A549 (cell line): Measurements from ENCODE around the gene PRSS50. TPM values are rescaled to one million over a fixed set of nuclear protein-coding genes. Genes with fewer than 3 reads are reported as not detected.

ENCODE experiments used
- ATAC-seq, 2 experiments: fragments of 200-7000 bp in 1 of 2; fragments of >200 bp in 1 of 2; cut with Nextera tagmentation in 1 of 2; cut with Tn5 transposase in 1 of 2; 3 replicates each; pipeline versions ENCODE4 v1.8.0 to v1.9.1; 2018 to 2020; ENCODE audit warnings: mild to moderate bottlenecking in 1 of 2, moderate library complexity in 1 of 2
- CTCF ChIA-PET: fragments of 300-600 bp; sonication (Branson Sonifier 250); formaldehyde crosslinking; extraction: SDS; loops from one replicate; lab custom pipeline; 2021; ENCODE audit warnings: antibody characterized with exemption, inconsistent platforms; lab: Yijun Ruan, JAX
- POLR2A ChIA-PET: fragments of 350-600 bp; formaldehyde crosslinking; extraction: SDS; loops from one replicate; lab custom pipeline; 2021; ENCODE audit warnings: antibody characterized with exemption, inconsistent platforms; lab: Yijun Ruan, JAX
- DNase-seq, 2 experiments: peaks; one replicate each; pipeline versions ENCODE4 v3.0.0 to v3.0.0-alpha.2; 2011 to 2016; ENCODE audit warnings: low read depth in 1 of 2, low spot score in 1 of 2
- FAIRE-seq: peaks from 2 replicates; lab custom pipeline; 2011; peaks lifted over from hg19 to GRCh38; lab: Jason Lieb, UNC
- H3K27ac ChIP-seq, 2 experiments: fragments of >200 bp; sonication (Bioruptor Twin); formaldehyde crosslinking; 3 replicates each; pipeline ENCODE4 v1.5.1; 2016 to 2017
- H3K4me1 ChIP-seq: fragments of >200 bp; sonication (Bioruptor Twin); formaldehyde crosslinking; 3 replicates; pipeline ENCODE4 v1.6.1; 2016
- H3K4me2 ChIP-seq: fragments of >200 bp; sonication (Bioruptor Twin); formaldehyde crosslinking; 3 replicates; pipeline ENCODE4 v1.6.1; 2016
- H3K4me3 ChIP-seq: fragments of >200 bp; sonication (Bioruptor Twin); formaldehyde crosslinking; 3 replicates; pipeline ENCODE4 v1.5.1; 2016
- H3K9me3 ChIP-seq: fragments of >200 bp; sonication (Bioruptor Twin); formaldehyde crosslinking; 3 replicates; pipeline ENCODE4 v1.6.1; 2016
- CBX2 ChIP-seq: fragments of 200-600 bp; sonication (generic); IDR thresholded peaks from 2 replicates; pipeline ENCODE4 v1.6.1; 2016; ENCODE audit warnings: low read depth, mild to moderate bottlenecking, borderline replicate concordance
- EHF ChIP-seq: fragments of 250-450 bp; sonication (Bioruptor Pico); IDR thresholded peaks from 2 replicates; pipeline ENCODE4 v1.5.0; 2020; ENCODE audit warnings: mild to moderate bottlenecking
- EHMT2 ChIP-seq: fragments of 200-600 bp; sonication (generic); IDR thresholded peaks from 2 replicates; pipeline ENCODE4 v1.6.1; 2016; ENCODE audit warnings: antibody characterized with exemption, low read depth, mild to moderate bottlenecking, moderate library complexity
- FOSB ChIP-seq: fragments of 250-450 bp; sonication (Bioruptor Pico); IDR thresholded peaks from 2 replicates; pipeline ENCODE4 v1.5.0; 2020; ENCODE audit warnings: mild to moderate bottlenecking, moderate library complexity
- FOXS1 ChIP-seq: fragments of 250-450 bp; sonication (Bioruptor Pico); IDR thresholded peaks from 2 replicates; pipeline ENCODE4 v1.5.0; 2020; ENCODE audit warnings: mild to moderate bottlenecking, moderate library complexity
- HEYL ChIP-seq: fragments of 250-450 bp; sonication (Bioruptor Pico); IDR thresholded peaks from 2 replicates; pipeline ENCODE4 v1.8.0; 2021; ENCODE audit warnings: mild to moderate bottlenecking, moderate library complexity
- HMGXB4 ChIP-seq: fragments of 250-450 bp; sonication (Bioruptor Pico); IDR thresholded peaks from 2 replicates; pipeline ENCODE4 v1.5.0; 2021; ENCODE audit warnings: mild to moderate bottlenecking, moderate library complexity, borderline replicate concordance
- HOXA7 ChIP-seq: fragments of 250-450 bp; sonication (Bioruptor Pico); IDR thresholded peaks from 2 replicates; pipeline ENCODE4 v1.5.0; 2020; ENCODE audit warnings: mild to moderate bottlenecking, moderate library complexity
- HOXB13 ChIP-seq: fragments of 250-450 bp; sonication (Bioruptor Pico); IDR thresholded peaks from 2 replicates; pipeline ENCODE4 v1.5.0; 2020; ENCODE audit warnings: low read depth, mild to moderate bottlenecking, moderate library complexity
- HOXB5 ChIP-seq: fragments of 250-450 bp; sonication (Bioruptor Pico); IDR thresholded peaks from 2 replicates; pipeline ENCODE4 v1.5.0; 2020; ENCODE audit warnings: mild to moderate bottlenecking, moderate library complexity
- MYC ChIP-seq: IDR thresholded peaks from 2 replicates; pipeline ENCODE4 v1.6.1; 2012; ENCODE audit warnings: mild to moderate bottlenecking, inconsistent platforms, low read length, improper control_type of control experiment, borderline replicate concordance
- NPAS2 ChIP-seq: fragments of 250-450 bp; sonication (Bioruptor Pico); IDR thresholded peaks from 2 replicates; pipeline ENCODE4 v1.8.0; 2022; ENCODE audit warnings: mild to moderate bottlenecking, moderate library complexity, borderline replicate concordance
- PBX3 ChIP-seq: IDR thresholded peaks from 2 replicates; pipeline ENCODE4 v1.6.1; 2012
- RCOR1 ChIP-seq: fragments of 150-350 bp; IDR thresholded peaks from 2 replicates; pipeline ENCODE4 v1.6.1; 2014; ENCODE audit warnings: antibody characterized with exemption, low read length, low read depth
- RNF2 ChIP-seq: fragments of 200-600 bp; sonication (generic); IDR thresholded peaks from 2 replicates; pipeline ENCODE4 v1.6.1; 2016; ENCODE audit warnings: low read depth, mild to moderate bottlenecking, antibody characterized with exemption, moderate library complexity, borderline replicate concordance
- SREBF2 ChIP-seq: fragments of 450-650 bp; IDR thresholded peaks from 2 replicates; pipeline ENCODE4 v1.6.1; 2014; ENCODE audit warnings: mild to moderate bottlenecking, moderate library complexity
- TFCP2L1 ChIP-seq: fragments of 250-450 bp; sonication (Bioruptor Pico); IDR thresholded peaks from 2 replicates; pipeline ENCODE4 v1.5.0; 2021; ENCODE audit warnings: mild to moderate bottlenecking
- TP53 ChIP-seq: fragments of 250-450 bp; sonication (Bioruptor Pico); IDR thresholded peaks from 2 replicates; pipeline ENCODE4 v1.5.0; 2021; ENCODE audit warnings: mild to moderate bottlenecking, moderate library complexity
- ZC3H11A ChIP-seq: fragments of 450-650 bp; IDR thresholded peaks from 2 replicates; pipeline ENCODE4 v1.6.1; 2014; ENCODE audit warnings: antibody characterized with exemption, mild to moderate bottlenecking
- ZFP36 ChIP-seq: fragments of 450-650 bp; IDR thresholded peaks from 2 replicates; pipeline ENCODE4 v1.6.1; 2014; ENCODE audit warnings: borderline replicate concordance; ENCODE audit not compliant: partially characterized antibody
- WGBS: methylation state at CpG from one replicate; pipeline ENCODE4 v1.1.6; 2017; ENCODE audit errors: missing lambda C conversion rate; 5-methylcytosine and 5-hydroxymethylcytosine counted together
- polyA plus RNA-seq, 4 experiments: library from polyadenylated mRNA; depleted of rRNA in 3 of 4; stranded (reverse); fragments of >200 nt; fragmentation: RNase III in 1 of 4; extraction: RNeasy Plus Mini Kit Qiagen cat#74134 plus additional on column Dnase treatment in 1 of 4; gene quantifications; 2 replicates in 3 of 4; 3 replicates in 1 of 4; pipeline ENCODE4 v1.2.3, GENCODE V29; 2011 to 2017
- TF ChIP-seq, protein P1 (sequence below): fragments of >200 bp; sonication (Bioruptor Twin); formaldehyde crosslinking; IDR thresholded peaks from 3 replicates; pipeline ENCODE4 v1.6.1; 2016

PRSS50 gene
- polyA plus RNA-seq, 2 of the 4 experiments (the other 2 are of a cell fraction): not detected

GRCh38 chr3:46666453-46666845 is 51.2 kb downstream of the PRSS50 start:
- ChIA-PET CTCF (no interaction called here), POLR2A (no interaction called here)
- H3K4me3 ChIP-seq: no peak overlapping the region
- no peak overlapping the region for H3K27ac ChIP-seq
- 58% methylated on average over 7 of the region's 7 CpGs for WGBS
- no peaks in the 10 kb centered on the region for H3K9me3 ChIP-seq
- TF ChIP-seq ZC3H11A (no peak), SREBF2 (no peak), MYC (no peak), HOXB5 (no peak), HOXA7 (CRISPR knock-in tag) (no peak), ZFP36 (no peak), NPAS2 (CRISPR knock-in tag) (no peak), FOSB (CRISPR knock-in tag) (no peak), HMGXB4 (CRISPR knock-in tag) (no peak), HEYL (CRISPR knock-in tag) (no peak), EHF (CRISPR knock-in tag) (no peak), TFCP2L1 (CRISPR knock-in tag) (no peak), EHMT2 (no peak), RNF2 (no peak)
- H3K4me1 ChIP-seq: no peaks in the 10 kb centered on the region
- no peak overlapping the region for H3K4me2 ChIP-seq
- DNase-seq (no peak), FAIRE-seq (no peak), ATAC-seq (no peak)

DNA sequence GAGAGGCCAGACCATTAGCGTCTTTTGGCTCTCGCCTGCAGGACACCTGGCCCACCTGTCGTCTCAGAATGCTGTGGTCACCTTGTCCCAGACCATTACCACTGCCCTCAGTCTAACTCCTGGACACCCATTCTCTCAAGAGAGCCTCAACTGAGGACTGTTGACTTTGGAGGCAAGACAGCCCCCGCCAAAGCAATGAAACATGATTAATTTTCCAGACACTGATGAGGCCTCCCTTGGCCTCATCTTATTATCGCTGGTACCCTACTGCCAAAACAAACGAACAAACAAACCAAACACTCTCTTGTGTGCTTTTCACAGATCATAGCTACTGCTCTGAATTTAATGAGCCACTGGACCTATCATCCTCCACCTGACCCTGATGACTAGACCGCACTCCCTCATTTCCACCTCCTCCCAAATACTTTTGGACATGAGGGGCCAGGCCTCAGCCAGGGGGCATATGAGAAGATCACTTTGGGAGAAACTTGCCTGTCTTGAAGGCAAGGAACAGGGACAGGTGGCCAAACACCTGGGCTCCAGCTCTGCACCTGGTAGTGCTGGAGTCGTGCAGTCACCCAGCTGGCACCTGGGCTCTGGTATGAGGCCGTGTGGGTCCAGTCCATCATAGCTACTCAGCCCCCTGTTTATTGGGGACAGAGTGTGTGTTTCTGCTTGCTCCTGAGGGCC is 51.8 kb downstream of the PRSS50 start:
- DNase-seq: no peak

More for the DNA sequence above, 51.8 kb downstream of the PRSS50 start:
- no peak overlapping the region for H3K4me3 ChIP-seq
- CTCF ChIA-PET: no interaction called here
- 61% methylated on average over 7 of the region's 9 CpGs for WGBS
- no peak overlapping the region for H3K4me2 ChIP-seq
- TF ChIP-seq TP53 (CRISPR knock-in tag) (no peak), SREBF2 (no peak), FOXS1 (CRISPR knock-in tag) (no peak), NPAS2 (CRISPR knock-in tag) (no peak), CBX2 (no peak), EHMT2 (no peak), HMGXB4 (CRISPR knock-in tag) (no peak), HOXB13 (CRISPR knock-in tag) (no peak), RCOR1 (no peak), PBX3 (no peak)
- TF ChIP-seq, protein P1, sequence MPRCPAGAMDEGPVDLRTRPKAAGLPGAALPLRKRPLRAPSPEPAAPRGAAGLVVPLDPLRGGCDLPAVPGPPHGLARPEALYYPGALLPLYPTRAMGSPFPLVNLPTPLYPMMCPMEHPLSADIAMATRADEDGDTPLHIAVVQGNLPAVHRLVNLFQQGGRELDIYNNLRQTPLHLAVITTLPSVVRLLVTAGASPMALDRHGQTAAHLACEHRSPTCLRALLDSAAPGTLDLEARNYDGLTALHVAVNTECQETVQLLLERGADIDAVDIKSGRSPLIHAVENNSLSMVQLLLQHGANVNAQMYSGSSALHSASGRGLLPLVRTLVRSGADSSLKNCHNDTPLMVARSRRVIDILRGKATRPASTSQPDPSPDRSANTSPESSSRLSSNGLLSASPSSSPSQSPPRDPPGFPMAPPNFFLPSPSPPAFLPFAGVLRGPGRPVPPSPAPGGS: no peak
- no peaks in the 10 kb centered on the region for H3K9me3 ChIP-seq
- FAIRE-seq (no peak), ATAC-seq (no peak)
- POLR2A ChIA-PET: no interaction called here
- H3K4me1 ChIP-seq: no peaks in the 10 kb centered on the region
- H3K27ac ChIP-seq: no peak overlapping the region
